ENCODE measurements around the gene MPO. TPM values are rescaled to one million over a fixed set of nuclear protein-coding genes. Genes with fewer than 3 reads are reported as not detected.

The MPO gene
- not detected for total RNA-seq
- polyA plus RNA-seq (2013, experiment 1 of 2): not detected
- polyA plus RNA-seq (2013, experiment 2 of 2): not detected
- long read RNA-seq, experiment 1: 0 reads
- long read RNA-seq, experiment 2: 0 reads
- long read RNA-seq, experiment 3: 0 reads
- long read RNA-seq, experiment 4: 0 reads

GRCh38 chr17:58280480-58281217 is at the start of gene MPO:
TSS of gene MPO (minus strand) at chr17:58280935. CDS start at chr17:58280758, 177 bp downstream.
- no peak for DNase-seq
- Histone ChIP-seq H3K9me3 (ENCODE audit: control insufficient read depth, low read length) (no peaks in the 10 kb centered on the region), H3K9ac (ENCODE audit: extremely low read depth, low read length, poor library complexity, severe bottlenecking) (no peak within 1 kb of the TSS), H3K27me3 (ENCODE audit: control insufficient read depth, insufficient read depth, low read length, poor library complexity, severe bottlenecking) (no peaks in the 10 kb centered on the region), H3K27ac (ENCODE audit: low read depth, low read length) (no peak within 1 kb of the TSS), H3K36me3 (ENCODE audit: control insufficient read depth, insufficient read depth, low read length) (no peaks in the 10 kb centered on the region), H3K4me3 (ENCODE audit: low read length) (no peak within 1 kb of the TSS), H3K4me1 (ENCODE audit: control insufficient read depth, insufficient read depth, low read length) (peaks cover 8% of the 10 kb centered on the region)
- Mint-ChIP-seq H3K27ac (no peak within 1 kb of the TSS), H3K27me3 (ENCODE audit: insufficient read depth) (peaks cover 41% of the 10 kb centered on the region), H3K9me3 (no peaks in the 10 kb centered on the region), H3K4me3 (no peak within 1 kb of the TSS), H3K36me3 (ENCODE audit: low read depth) (no peaks in the 10 kb centered on the region), H3K4me1 (peaks cover 18% of the 10 kb centered on the region)
- no peak for TF ChIP-seq CTCF (conservative IDR thresholded peaks at IDR 0.05)
- 97% methylated on average over 4 of the region's 5 CpGs; no CpG with 5 or more reads in 1 of the 2 experiments for WGBS, 2 experiments (ENCODE audit: insufficient coverage in 1 of 2, insufficient read length in 1 of 2)

- Histone ChIP-seq H3K9me3 (ENCODE audit: control insufficient read depth, low read length) (no peaks in the 10 kb centered on the region), H3K27me3 (ENCODE audit: control insufficient read depth, insufficient read depth, low read length, poor library complexity, severe bottlenecking) (no peaks in the 10 kb centered on the region), H3K9ac (ENCODE audit: extremely low read depth, low read length, poor library complexity, severe bottlenecking) (no peak overlapping the region), H3K36me3 (ENCODE audit: control insufficient read depth, insufficient read depth, low read length) (no peaks in the 10 kb centered on the region), H3K27ac (ENCODE audit: low read depth, low read length) (no peak overlapping the region), H3K4me3 (ENCODE audit: low read length) (no peak overlapping the region), H3K4me1 (ENCODE audit: control insufficient read depth, insufficient read depth, low read length) (no peaks in the 10 kb centered on the region)
- peaks cover 27% of the 10 kb centered on the region for H3K27me3 Mint-ChIP-seq (ENCODE audit: insufficient read depth)
- WGBS, 2 experiments (ENCODE audit: insufficient coverage in 1 of 2, insufficient read length in 1 of 2): 92 to 100% methylated on average over 2 to 3 of the region's 4 CpGs
- no peak overlapping the region for H3K4me3 Mint-ChIP-seq
- no peak for DNase-seq
- TF ChIP-seq CTCF (conservative IDR thresholded peaks at IDR 0.05): no peak
- no peaks in the 10 kb centered on the region for H3K36me3 Mint-ChIP-seq (ENCODE audit: low read depth)
- H3K27ac Mint-ChIP-seq: no peak overlapping the region
- no peaks in the 10 kb centered on the region for H3K9me3 Mint-ChIP-seq
- peaks cover 9% of the 10 kb centered on the region for H3K4me1 Mint-ChIP-seq
Observed at GRCh38 chr17:58329810-58330537, 49.2 kb upstream of the MPO start.

GRCh38 chr17:58329035-58329809 is 48.5 kb upstream of the MPO start:
- peaks cover 27% of the 10 kb centered on the region for H3K27me3 Mint-ChIP-seq (ENCODE audit: insufficient read depth)
- H3K4me1 ChIP-seq (ENCODE audit: control insufficient read depth, insufficient read depth, low read length): no peaks in the 10 kb centered on the region
- peaks cover 9% of the 10 kb centered on the region for H3K4me1 Mint-ChIP-seq
- no peaks in the 10 kb centered on the region for H3K36me3 Mint-ChIP-seq (ENCODE audit: low read depth)
- H3K27ac Mint-ChIP-seq: no peak overlapping the region
- no peak overlapping the region for H3K9ac ChIP-seq (ENCODE audit: extremely low read depth, low read length, poor library complexity, severe bottlenecking)
- no peak overlapping the region for H3K4me3 ChIP-seq (ENCODE audit: low read length)
- 73% methylated on average over 11 to 16 of the region's 16 CpGs for WGBS, 2 experiments (ENCODE audit: insufficient coverage in 1 of 2, insufficient read length in 1 of 2)
- no peak overlapping the region for H3K4me3 Mint-ChIP-seq
- H3K36me3 ChIP-seq (ENCODE audit: control insufficient read depth, insufficient read depth, low read length): no peaks in the 10 kb centered on the region
- no peaks in the 10 kb centered on the region for H3K9me3 Mint-ChIP-seq
- no peaks in the 10 kb centered on the region for H3K27me3 ChIP-seq (ENCODE audit: control insufficient read depth, insufficient read depth, low read length, poor library complexity, severe bottlenecking)
- no peaks in the 10 kb centered on the region for H3K9me3 ChIP-seq (ENCODE audit: control insufficient read depth, low read length)
- DNase-seq: no peak
- H3K27ac ChIP-seq (ENCODE audit: low read depth, low read length): peak overlapping the region; percentile 66
- TF ChIP-seq CTCF (conservative IDR thresholded peaks at IDR 0.05): peak; percentile 33
